ENCODE results near the gene TMEM258.

TMEM258 gene

GRCh38 chr11:61795876-61796526, 3.6 kb upstream of the TMEM258 start:
- DNase-seq (ENCODE audit: low read depth in 2 of 2), result no peak

GRCh38 chr11:61795459-61795858, 3.1 kb upstream of the TMEM258 start:
- no peak for DNase-seq (ENCODE audit: low read depth in 2 of 2)

GRCh38 chr11:61794579-61794978, 2.2 kb upstream of the TMEM258 start:
- DNase-seq (ENCODE audit: low read depth in 2 of 2), result no peak

GRCh38 chr11:61793829-61794204, 1.4 kb upstream of the TMEM258 start:
- DNase-seq (ENCODE audit: low read depth in 2 of 2), result no peak

GRCh38 chr11:61793083-61793828, 857 bp upstream of the TMEM258 start:
- DNase-seq (ENCODE audit: low read depth in 2 of 2), result no peak

GRCh38 chr11:61791737-61792309, 576 bp downstream of the TMEM258 start:
- peak in 1 of 2 donors; percentile 31 for DNase-seq (ENCODE audit: low read depth in 2 of 2)

- no peak for DNase-seq (ENCODE audit: low read depth in 2 of 2)
Measured at GRCh38 chr11:61787928-61788491, 4.4 kb downstream of the TMEM258 start.

- DNase-seq (ENCODE audit: low read depth in 2 of 2), result no peak
Measured at GRCh38 chr11:61785837-61786402, 6.5 kb downstream of the TMEM258 start.

GRCh38 chr11:61784506-61784805, 7.9 kb downstream of the TMEM258 start:
- no peak for DNase-seq (ENCODE audit: low read depth in 2 of 2)

GRCh38 chr11:61783717-61784505, 8.5 kb downstream of the TMEM258 start:
- DNase-seq (ENCODE audit: low read depth in 2 of 2), result no peak

- DNase-seq (ENCODE audit: low read depth in 2 of 2), result no peak
Measured at GRCh38 chr11:61782841-61783240, 9.6 kb downstream of the TMEM258 start.

- DNase-seq (ENCODE audit: low read depth in 2 of 2), result no peak
Measured at GRCh38 chr11:61782299-61782698, 10.1 kb downstream of the TMEM258 start.

- no peak for DNase-seq (ENCODE audit: low read depth in 2 of 2)
Measured at GRCh38 chr11:61781585-61781984, 10.8 kb downstream of the TMEM258 start.

- DNase-seq (ENCODE audit: low read depth in 2 of 2), result no peak
Measured at GRCh38 chr11:61780581-61781162, 11.7 kb downstream of the TMEM258 start.

- no peak for DNase-seq (ENCODE audit: low read depth in 2 of 2)
Measured at GRCh38 chr11:61779666-61780525, 12.5 kb downstream of the TMEM258 start.

- DNase-seq (ENCODE audit: low read depth in 2 of 2), result no peak
Measured at GRCh38 chr11:61778920-61779650, 13.3 kb downstream of the TMEM258 start.

GRCh38 chr11:61778357-61778886, 14.0 kb downstream of the TMEM258 start:
- DNase-seq (ENCODE audit: low read depth in 2 of 2), result no peak

GRCh38 chr11:61777234-61778090, 14.9 kb downstream of the TMEM258 start:
- peak in 1 of 2 donors; percentile 45 for DNase-seq (ENCODE audit: low read depth in 2 of 2)

All from stimulated activated CD4-positive, alpha-beta T cell treated with anti-CD3 and anti-CD28 coated beads, Interleukin-15, amount 100 ng/mL, for 48 hours (primary cell).